RWPE1 (cell line): ENCODE results near the gene GASK1A.
"Not testable (repeated sequence)": the region's sequence is repeated elsewhere in the genome, so short reads cannot be mapped to it uniquely, and the experiment has no call there.

Experiments used
- CTCF ChIA-PET: fragments of 350-600 bp; sonication (Branson Sonifier 250); formaldehyde crosslinking; extraction: SDS; loops from one replicate; lab custom pipeline; 2021; lab: Yijun Ruan, JAX
- POLR2A ChIA-PET: fragments of 400-600 bp; formaldehyde crosslinking; extraction: SDS; loops from one replicate; lab custom pipeline; 2020; ENCODE audit warnings: antibody characterized with exemption; ENCODE audit not compliant: low non-redundant PET; lab: Yijun Ruan, JAX
- DNase-seq: peaks from one replicate; pipeline ENCODE4 v3.0.0; 2012; ENCODE audit warnings: low spot score
- H3K27ac ChIP-seq: fragments of 450-650 bp; 2 replicates; pipeline ENCODE4 v1.5.1; 2017
- TF ChIP-seq, protein P1 (sequence below): fragments of 450-650 bp; conservative IDR thresholded peaks from 2 replicates; pipeline ENCODE4 v1.5.1; 2017; ENCODE audit warnings: low read depth, mild to moderate bottlenecking

The GASK1A gene

DNA sequence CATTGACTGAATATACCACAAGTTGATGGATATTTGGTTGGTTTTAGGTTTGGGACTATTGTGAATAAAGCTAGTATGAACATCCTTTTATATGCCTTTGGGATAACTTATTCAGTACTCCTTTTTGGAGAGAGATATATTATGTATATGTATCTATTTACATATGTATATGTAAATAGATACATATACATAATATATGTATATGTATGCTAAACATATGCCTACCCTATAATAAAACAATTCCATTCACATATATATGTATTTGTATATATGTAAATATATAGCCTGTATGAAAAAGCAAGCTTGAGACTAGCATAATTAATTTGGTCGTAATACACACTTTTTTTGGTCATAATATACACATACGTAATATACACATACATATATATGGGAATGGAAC is 15.8 kb upstream of the GASK1A start:
- POLR2A ChIA-PET = no interaction called here
- CTCF ChIA-PET = no interaction called here
- TF ChIP-seq, protein P1, sequence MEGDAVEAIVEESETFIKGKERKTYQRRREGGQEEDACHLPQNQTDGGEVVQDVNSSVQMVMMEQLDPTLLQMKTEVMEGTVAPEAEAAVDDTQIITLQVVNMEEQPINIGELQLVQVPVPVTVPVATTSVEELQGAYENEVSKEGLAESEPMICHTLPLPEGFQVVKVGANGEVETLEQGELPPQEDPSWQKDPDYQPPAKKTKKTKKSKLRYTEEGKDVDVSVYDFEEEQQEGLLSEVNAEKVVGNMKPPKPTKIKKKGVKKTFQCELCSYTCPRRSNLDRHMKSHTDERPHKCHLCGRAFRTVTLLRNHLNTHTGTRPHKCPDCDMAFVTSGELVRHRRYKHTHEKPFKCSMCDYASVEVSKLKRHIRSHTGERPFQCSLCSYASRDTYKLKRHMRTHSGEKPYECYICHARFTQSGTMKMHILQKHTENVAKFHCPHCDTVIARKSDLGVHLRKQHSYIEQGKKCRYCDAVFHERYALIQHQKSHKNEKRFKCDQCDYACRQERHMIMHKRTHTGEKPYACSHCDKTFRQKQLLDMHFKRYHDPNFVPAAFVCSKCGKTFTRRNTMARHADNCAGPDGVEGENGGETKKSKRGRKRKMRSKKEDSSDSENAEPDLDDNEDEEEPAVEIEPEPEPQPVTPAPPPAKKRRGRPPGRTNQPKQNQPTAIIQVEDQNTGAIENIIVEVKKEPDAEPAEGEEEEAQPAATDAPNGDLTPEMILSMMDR = no peak
- DNase-seq = no peak
- no peak overlapping the region for H3K27ac ChIP-seq

DNA sequence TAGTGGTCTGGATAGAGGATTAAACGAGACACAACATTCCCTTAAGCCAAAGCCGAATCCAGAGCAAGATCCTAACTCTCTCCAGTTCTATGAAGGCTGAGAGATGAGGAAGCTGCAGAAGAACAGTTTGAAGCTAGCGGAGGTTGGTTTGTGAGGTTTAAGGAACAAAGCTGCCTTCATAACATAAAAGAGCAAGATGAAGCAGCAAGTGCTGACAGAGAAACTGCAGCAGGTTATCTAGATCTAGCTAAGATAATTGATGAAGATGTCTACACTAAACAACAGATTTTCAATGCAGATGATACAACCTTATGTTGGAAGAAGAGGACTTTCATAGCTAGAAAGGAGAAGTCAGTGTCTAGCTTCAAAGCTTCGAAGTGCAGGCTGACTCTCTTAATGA is 14.8 kb upstream of the GASK1A start:
- H3K27ac ChIP-seq = no peak overlapping the region
- no peak for DNase-seq
- CTCF ChIA-PET = interaction anchor here (0.6 to 0.8 kb wide), 2 partner anchors 516 to 1513 kb away, joined by 3 to 5 read pairs; partner anchors contain the start of gene ZNF445
- POLR2A ChIA-PET = no interaction called here
- TF ChIP-seq, protein P1 = no peak

DNA sequence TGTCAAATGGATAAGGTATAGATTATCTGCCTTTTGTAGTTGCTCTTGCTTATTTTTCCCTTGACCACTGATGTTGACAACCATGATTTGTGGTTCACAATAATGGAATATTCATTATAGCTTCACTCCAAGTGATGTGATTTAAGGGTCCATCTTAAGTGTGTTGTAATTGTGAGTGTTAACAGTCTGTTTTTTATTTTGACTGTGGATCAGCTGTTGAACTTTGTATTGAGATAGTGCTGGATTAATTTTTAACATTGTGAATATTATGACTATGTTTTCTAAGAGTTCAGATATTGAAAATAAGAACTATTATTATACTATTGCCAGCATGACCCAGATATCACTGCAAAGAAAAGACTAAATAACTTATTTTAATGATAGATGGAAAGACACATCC is 8.6 kb upstream of the GASK1A start:
- POLR2A ChIA-PET = no interaction called here
- DNase-seq = no peak
- TF ChIP-seq, protein P1 = no peak
- CTCF ChIA-PET = no interaction called here
- no peak overlapping the region for H3K27ac ChIP-seq

- ChIA-PET POLR2A (no interaction called here), CTCF (interaction anchor here (0.5 kb wide), 1 partner anchor 1024 kb away, joined by 3 read pairs; no protein-coding TSS in a partner anchor)
- no peak overlapping the region for H3K27ac ChIP-seq
These were observed 7.9 kb upstream of the GASK1A start for GRCh38 chr3:42970976-42971772.

GRCh38 chr3:42974906-42975305 is 4.2 kb upstream of the GASK1A start:
- CTCF ChIA-PET, DNase-seq, POLR2A ChIA-PET, H3K27ac ChIP-seq: not testable (repeated sequence)

More at GRCh38 chr3:42970976-42971772, 7.9 kb upstream of the GASK1A start:
- TF ChIP-seq, protein P1 = no peak
- DNase-seq = no peak

DNA sequence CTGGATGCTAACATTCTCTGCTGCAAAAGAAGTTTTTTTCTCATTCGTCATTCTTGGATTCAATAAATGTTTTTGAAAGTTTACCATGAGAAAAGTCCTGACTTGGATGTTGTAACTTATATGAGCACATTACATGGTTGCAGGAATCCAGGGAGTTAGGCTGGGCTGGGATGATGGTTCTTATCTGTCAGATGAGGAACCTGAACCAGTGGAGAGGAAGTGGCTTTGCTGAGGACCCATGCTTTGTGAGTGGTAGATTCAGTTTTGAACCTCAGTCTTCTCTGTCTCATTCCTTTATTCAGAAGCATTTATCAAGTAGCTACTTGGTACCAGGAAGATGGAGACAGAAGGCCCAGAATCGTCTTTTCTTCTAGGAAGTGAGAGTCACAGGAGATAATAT is 3.7 kb upstream of the GASK1A start:
- POLR2A ChIA-PET = no interaction called here
- no peak overlapping the region for H3K27ac ChIP-seq
- TF ChIP-seq, protein P1 = no peak
- CTCF ChIA-PET = no interaction called here
- DNase-seq = no peak

DNA sequence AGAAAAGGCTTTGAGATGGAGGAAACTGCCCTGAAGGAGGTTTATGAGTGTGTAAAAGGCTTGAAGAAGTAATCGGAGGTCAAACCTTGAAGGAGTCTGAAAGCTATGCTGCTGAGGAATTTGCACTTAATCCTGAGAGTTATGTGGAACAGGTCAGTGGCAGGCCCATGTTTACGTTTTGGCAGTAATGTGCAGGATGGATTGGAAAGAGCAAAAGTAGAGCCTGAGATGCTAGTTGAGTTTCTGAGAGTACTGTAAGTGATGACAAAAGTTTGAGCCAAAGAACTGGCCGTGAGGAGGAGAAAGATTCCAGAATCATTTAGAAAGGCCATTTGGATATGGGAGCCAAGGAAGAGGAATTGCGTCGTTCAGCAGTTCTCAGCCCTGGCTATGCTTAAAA is 3.2 kb upstream of the GASK1A start:
- DNase-seq = no peak
- H3K27ac ChIP-seq = no peak overlapping the region
- POLR2A ChIA-PET = no interaction called here
- TF ChIP-seq, protein P1 = no peak
- CTCF ChIA-PET = no interaction called here
